ENCODE data around the gene HSPBP1. TPM values are rescaled to one million over a fixed set of nuclear protein-coding genes. Genes with fewer than 3 reads are reported as not detected.

HSPBP1 gene
- total RNA-seq, 1 experiment from 2014 or later, result 63.0 TPM

- Histone ChIP-seq H3K9me3 (ENCODE audit: control insufficient read depth in 1 of 2, insufficient read depth in 1 of 2, low read depth in 1 of 2, low read length in 2 of 2) (no peaks in the 10 kb centered on the region), H3K4me1 (ENCODE audit: control insufficient read depth in 1 of 2, insufficient read depth in 2 of 2, low read length in 2 of 2) (peaks cover 19 to 39% of the 10 kb centered on the region in 2 experiments), H3K4me2 (ENCODE audit: low read length) (peak within 1 kb of the TSS; percentile 81), H3K79me2 (ENCODE audit: insufficient read depth, low read length) (peaks cover 19% of the 10 kb centered on the region), H3K27me3 (ENCODE audit: insufficient read depth, low read length) (no peaks in the 10 kb centered on the region), H2AFZ (ENCODE audit: low read depth, low read length, poor library complexity, severe bottlenecking) (peak within 1 kb of the TSS; percentile 61), H3K36me3 (ENCODE audit: control insufficient read depth in 1 of 2, insufficient read depth in 2 of 2, low read length in 2 of 2) (no peaks in the 10 kb centered on the region), H3K4me3 (replicated peaks in 1 of 2; ENCODE audit: low read depth in 1 of 2, low read length in 2 of 2) (peak within 1 kb of the TSS; percentile 46 to 60), H3K9ac (ENCODE audit: low read length) (peak within 1 kb of the TSS; percentile 67), H3K9me2 (ENCODE audit: insufficient read depth) (no peaks in the 10 kb centered on the region), H4K20me1 (ENCODE audit: insufficient read depth) (no peaks in the 10 kb centered on the region), H3K27ac (ENCODE audit: low read depth, low read length) (peak within 1 kb of the TSS; percentile 43; the same call in 1 of the 2 replicates)
- intact Hi-C loops (cut with micrococcal nuclease), result no loop called here
- no peak for TF ChIP-seq SRF (IDR thresholded peaks at IDR 0.05; ENCODE audit: low read depth)
- TF ChIP-seq, protein P1, sequence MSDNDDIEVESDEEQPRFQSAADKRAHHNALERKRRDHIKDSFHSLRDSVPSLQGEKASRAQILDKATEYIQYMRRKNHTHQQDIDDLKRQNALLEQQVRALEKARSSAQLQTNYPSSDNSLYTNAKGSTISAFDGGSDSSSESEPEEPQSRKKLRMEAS (IDR thresholded peaks at IDR 0.05), result no peak
- peak; percentile 9; the same call in 1 of the 2 replicates for TF ChIP-seq ZFX (IDR thresholded peaks at IDR 0.05)
- peak; percentile 16 for TF ChIP-seq YY1 (IDR thresholded peaks at IDR 0.05; ENCODE audit: extremely low read depth, insufficient replicate concordance, low read depth, low read length)
- TF ChIP-seq, protein P2, sequence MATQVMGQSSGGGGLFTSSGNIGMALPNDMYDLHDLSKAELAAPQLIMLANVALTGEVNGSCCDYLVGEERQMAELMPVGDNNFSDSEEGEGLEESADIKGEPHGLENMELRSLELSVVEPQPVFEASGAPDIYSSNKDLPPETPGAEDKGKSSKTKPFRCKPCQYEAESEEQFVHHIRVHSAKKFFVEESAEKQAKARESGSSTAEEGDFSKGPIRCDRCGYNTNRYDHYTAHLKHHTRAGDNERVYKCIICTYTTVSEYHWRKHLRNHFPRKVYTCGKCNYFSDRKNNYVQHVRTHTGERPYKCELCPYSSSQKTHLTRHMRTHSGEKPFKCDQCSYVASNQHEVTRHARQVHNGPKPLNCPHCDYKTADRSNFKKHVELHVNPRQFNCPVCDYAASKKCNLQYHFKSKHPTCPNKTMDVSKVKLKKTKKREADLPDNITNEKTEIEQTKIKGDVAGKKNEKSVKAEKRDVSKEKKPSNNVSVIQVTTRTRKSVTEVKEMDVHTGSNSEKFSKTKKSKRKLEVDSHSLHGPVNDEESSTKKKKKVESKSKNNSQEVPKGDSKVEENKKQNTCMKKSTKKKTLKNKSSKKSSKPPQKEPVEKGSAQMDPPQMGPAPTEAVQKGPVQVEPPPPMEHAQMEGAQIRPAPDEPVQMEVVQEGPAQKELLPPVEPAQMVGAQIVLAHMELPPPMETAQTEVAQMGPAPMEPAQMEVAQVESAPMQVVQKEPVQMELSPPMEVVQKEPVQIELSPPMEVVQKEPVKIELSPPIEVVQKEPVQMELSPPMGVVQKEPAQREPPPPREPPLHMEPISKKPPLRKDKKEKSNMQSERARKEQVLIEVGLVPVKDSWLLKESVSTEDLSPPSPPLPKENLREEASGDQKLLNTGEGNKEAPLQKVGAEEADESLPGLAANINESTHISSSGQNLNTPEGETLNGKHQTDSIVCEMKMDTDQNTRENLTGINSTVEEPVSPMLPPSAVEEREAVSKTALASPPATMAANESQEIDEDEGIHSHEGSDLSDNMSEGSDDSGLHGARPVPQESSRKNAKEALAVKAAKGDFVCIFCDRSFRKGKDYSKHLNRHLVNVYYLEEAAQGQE (IDR thresholded peaks at IDR 0.05; ENCODE audit: low read depth), result no peak
- TF ChIP-seq, protein P3, sequence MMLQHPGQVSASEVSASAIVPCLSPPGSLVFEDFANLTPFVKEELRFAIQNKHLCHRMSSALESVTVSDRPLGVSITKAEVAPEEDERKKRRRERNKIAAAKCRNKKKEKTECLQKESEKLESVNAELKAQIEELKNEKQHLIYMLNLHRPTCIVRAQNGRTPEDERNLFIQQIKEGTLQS (IDR thresholded peaks at IDR 0.05), result no peak
- TF ChIP-seq SIN3A (IDR thresholded peaks at IDR 0.05; ENCODE audit: low read depth), result no peak
- peak; percentile 44; the same call in 1 of the 2 replicates for TF ChIP-seq SP1 (IDR thresholded peaks at IDR 0.05; ENCODE audit: low read depth)
- no peak for TF ChIP-seq POLR2AphosphoS5 (IDR thresholded peaks at IDR 0.05; ENCODE audit: low read depth, low read length)
- BruUV-seq (replicated peaks), result no TSS peak
- RAD21 ChIA-PET (ENCODE audit: low non-redundant PET in 1 of 2, low total read pairs in 2 of 2, uncharacterized antibody in 2 of 2, unreplicated experiment in 2 of 2), result no interaction called here
- peak; percentile 3; the same call in 1 of the 2 replicates for ATAC-seq
- peak; percentile 26 for DNase-seq (ENCODE audit: low read depth, low spot score)
- POLR2A ChIA-PET, result no interaction called here
- CTCF ChIA-PET, result interaction anchor here (1.0 kb wide), 1 partner anchor 18 kb away, joined by 3 read pairs; no protein-coding TSS in a partner anchor
Measured at GRCh38 chr19:55283548-55284377, 3.9 kb upstream of the HSPBP1 start, which contains the start of gene BRSK1. BRSK1 (plus strand) TSS chr19:55283997; CDS start chr19:55284443, 446 bp downstream.
